Activated CD4-positive, alpha-beta T cell treated with anti-CD3 and anti-CD28 coated beads for 24 hours (primary cell): ENCODE measurements around the gene PIK3CG.

Experiments
- DNase-seq, 2 donors: peaks; one replicate each; pipeline ENCODE4 v3.0.0-alpha.2; 2020; ENCODE audit warnings: low read depth in 2 of 2

PIK3CG gene

GRCh38 chr7:106858618-106859532, 6.2 kb upstream of the PIK3CG start:
- no peak for DNase-seq

- DNase-seq = no peak
These were observed 2.6 kb upstream of the PIK3CG start for GRCh38 chr7:106862317-106863089.

- no peak for DNase-seq
These were observed 1.6 kb upstream of the PIK3CG start for GRCh38 chr7:106863274-106863997.

GRCh38 chr7:106864298-106865081, 592 bp upstream of the PIK3CG start:
- no peak for DNase-seq

- DNase-seq = no peak
These were observed 1.5 kb downstream of the PIK3CG start for GRCh38 chr7:106866298-106867281.

GRCh38 chr7:106867641-106868351, 2.7 kb downstream of the PIK3CG start:
- no peak for DNase-seq

GRCh38 chr7:106868364-106868763, 3.3 kb downstream of the PIK3CG start:
- DNase-seq = no peak

GRCh38 chr7:106869954-106870353, 4.9 kb downstream of the PIK3CG start:
- DNase-seq = no peak

GRCh38 chr7:106870528-106870927, 5.4 kb downstream of the PIK3CG start:
- no peak for DNase-seq

- no peak for DNase-seq
These were observed 5.9 kb downstream of the PIK3CG start for GRCh38 chr7:106870983-106871410.

- no peak for DNase-seq
These were observed 6.9 kb downstream of the PIK3CG start for GRCh38 chr7:106871793-106872571.

GRCh38 chr7:106872763-106873162, 7.7 kb downstream of the PIK3CG start:
- DNase-seq = no peak

- no peak for DNase-seq
These were observed 9.0 kb downstream of the PIK3CG start for GRCh38 chr7:106874076-106874475.

- no peak for DNase-seq
These were observed 10.4 kb downstream of the PIK3CG start for GRCh38 chr7:106875508-106875907.

GRCh38 chr7:106878748-106879439, 13.8 kb downstream of the PIK3CG start:
- no peak for DNase-seq

GRCh38 chr7:106881984-106882383, 16.9 kb downstream of the PIK3CG start:
- DNase-seq = no peak

GRCh38 chr7:106883456-106884026, 18.5 kb downstream of the PIK3CG start:
- no peak for DNase-seq

- no peak for DNase-seq
These were observed 20.6 kb downstream of the PIK3CG start for GRCh38 chr7:106885652-106886051.
